GM21619 (cell line): Measurements from ENCODE around the gene CNFN.

ENCODE experiments used
- ATAC-seq: cut with Tn5 transposase; IDR thresholded peaks from one replicate; pipeline ENCODE4 v1.9.1; 2021; ENCODE audit not compliant: unreplicated experiment

Gene CNFN

GRCh38 chr19:42376177-42376555 is 13.9 kb downstream of the CNFN start:
- ATAC-seq: no peak

- no peak for ATAC-seq
Observed at GRCh38 chr19:42375415-42376176, 14.5 kb downstream of the CNFN start.

GRCh38 chr19:42374826-42375376 is 15.2 kb downstream of the CNFN start:
- ATAC-seq: no peak

GRCh38 chr19:42370626-42371175 is 19.4 kb downstream of the CNFN start:
- no peak for ATAC-seq

- no peak for ATAC-seq
Observed at GRCh38 chr19:42370068-42370520, 20.0 kb downstream of the CNFN start.

- no peak for ATAC-seq
Observed at GRCh38 chr19:42369433-42370067, 20.5 kb downstream of the CNFN start.

- no peak for ATAC-seq
Observed at GRCh38 chr19:42368765-42369164, 21.3 kb downstream of the CNFN start.

- no peak for ATAC-seq
Observed at GRCh38 chr19:42368360-42368759, 21.7 kb downstream of the CNFN start.

- ATAC-seq: no peak
Observed at GRCh38 chr19:42367929-42368328, 22.2 kb downstream of the CNFN start.

GRCh38 chr19:42366673-42367072 is 23.4 kb downstream of the CNFN start:
- ATAC-seq: no peak

- ATAC-seq: no peak
Observed at GRCh38 chr19:42363614-42364346, 26.3 kb downstream of the CNFN start.

- no peak for ATAC-seq
Observed at GRCh38 chr19:42362891-42363440, 27.1 kb downstream of the CNFN start.

- ATAC-seq: no peak
Observed at GRCh38 chr19:42362342-42362741, 27.8 kb downstream of the CNFN start.

GRCh38 chr19:42361545-42361910 is 28.6 kb downstream of the CNFN start:
- no peak for ATAC-seq

GRCh38 chr19:42360787-42361544 is 29.1 kb downstream of the CNFN start:
- ATAC-seq: no peak

GRCh38 chr19:42357290-42357689 is 32.8 kb downstream of the CNFN start:
- no peak for ATAC-seq

- no peak for ATAC-seq
Observed at GRCh38 chr19:42356686-42357085, 33.4 kb downstream of the CNFN start.

- ATAC-seq: no peak
Observed at GRCh38 chr19:42355896-42356295, 34.2 kb downstream of the CNFN start.

GRCh38 chr19:42353341-42354015 is 36.6 kb downstream of the CNFN start:
- ATAC-seq: no peak
